GM06990 (cell line): ENCODE data around the gene PNPLA4.

Source experiments
- DNase-seq: peaks from one replicate; pipeline ENCODE4 v3.0.0-alpha.2; 2011; ENCODE audit not compliant: insufficient read length; ENCODE audit errors: extremely low read depth
- H3K27me3 ChIP-seq: replicated peaks from 2 replicates; pipeline ENCODE4 v1.6.0; 2011; ENCODE audit warnings: low read length; ENCODE audit not compliant: control insufficient read depth, insufficient read depth
- H3K36me3 ChIP-seq: 2 replicates; pipeline ENCODE4 v1.5.1; 2011; ENCODE audit warnings: low read length; ENCODE audit not compliant: control insufficient read depth, insufficient read depth
- H3K4me3 ChIP-seq: replicated peaks from 2 replicates; pipeline ENCODE4 v1.5.1; 2011; ENCODE audit warnings: low read depth, mild to moderate bottlenecking, control low read depth, low read length
- TF ChIP-seq, protein P1 (sequence below): IDR thresholded peaks from 2 replicates; pipeline ENCODE4 v1.5.1; 2011; ENCODE audit warnings: low read length, control low read depth, mild to moderate bottlenecking, inconsistent platforms; ENCODE audit not compliant: insufficient read depth, poor library complexity, severe bottlenecking

The PNPLA4 gene, protein sequence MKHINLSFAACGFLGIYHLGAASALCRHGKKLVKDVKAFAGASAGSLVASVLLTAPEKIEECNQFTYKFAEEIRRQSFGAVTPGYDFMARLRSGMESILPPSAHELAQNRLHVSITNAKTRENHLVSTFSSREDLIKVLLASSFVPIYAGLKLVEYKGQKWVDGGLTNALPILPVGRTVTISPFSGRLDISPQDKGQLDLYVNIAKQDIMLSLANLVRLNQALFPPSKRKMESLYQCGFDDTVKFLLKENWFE

DNA sequence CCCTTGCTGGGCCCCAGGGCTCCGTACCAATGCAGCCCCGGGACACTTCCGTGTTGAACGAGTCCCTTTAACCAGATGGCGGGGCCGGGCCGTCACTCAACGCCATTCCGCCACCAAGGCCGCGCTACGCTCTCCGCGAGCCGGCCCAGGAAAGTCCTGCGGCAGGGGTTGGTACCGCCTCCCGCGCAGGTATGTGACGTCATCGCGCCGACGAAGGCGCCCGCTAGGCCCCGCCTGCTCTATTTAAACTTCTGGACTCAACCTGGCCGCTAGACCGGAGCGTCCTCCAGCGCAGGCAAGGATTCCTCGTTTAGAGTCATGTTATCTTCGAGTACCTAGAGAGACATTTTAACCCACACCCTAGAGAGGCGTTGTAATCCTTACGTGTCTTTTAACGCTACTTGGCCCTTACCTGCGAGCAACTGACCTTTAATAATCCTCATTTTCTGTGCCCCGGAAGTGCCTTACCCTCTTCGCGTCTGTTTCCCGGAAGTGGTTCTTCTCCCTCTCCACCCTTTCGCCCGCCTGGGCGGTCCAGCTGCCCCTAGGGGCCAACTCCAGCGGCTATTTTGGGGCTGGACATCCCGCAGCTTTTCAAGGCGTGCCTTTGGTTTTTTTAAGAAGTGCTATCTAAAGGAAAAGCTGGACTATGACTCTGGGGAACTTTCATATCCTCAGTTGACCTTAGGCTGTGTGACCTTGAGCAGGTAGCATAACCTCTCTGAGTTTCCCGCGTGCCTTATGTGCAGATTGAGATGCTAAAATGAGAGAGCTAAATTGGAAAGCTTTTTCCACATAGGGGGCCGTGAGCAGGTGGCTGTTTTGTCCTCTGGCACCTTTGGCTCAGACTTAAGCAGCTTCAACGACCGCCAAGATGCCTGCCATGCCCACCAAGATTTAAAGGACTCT, at the start of gene PNPLA4:
Gene PNPLA4 (minus strand): TSS at position 155 of the 909 bp plus-strand sequence. CDS start 1,294 bp downstream, outside the sequence.
- peak; percentile 97 for DNase-seq
- H3K36me3 ChIP-seq, result peaks cover 2% of the 10 kb centered on the region; the same call in 1 of the 2 replicates
- no peaks in the 10 kb centered on the region for H3K27me3 ChIP-seq
- TF ChIP-seq, protein P1, sequence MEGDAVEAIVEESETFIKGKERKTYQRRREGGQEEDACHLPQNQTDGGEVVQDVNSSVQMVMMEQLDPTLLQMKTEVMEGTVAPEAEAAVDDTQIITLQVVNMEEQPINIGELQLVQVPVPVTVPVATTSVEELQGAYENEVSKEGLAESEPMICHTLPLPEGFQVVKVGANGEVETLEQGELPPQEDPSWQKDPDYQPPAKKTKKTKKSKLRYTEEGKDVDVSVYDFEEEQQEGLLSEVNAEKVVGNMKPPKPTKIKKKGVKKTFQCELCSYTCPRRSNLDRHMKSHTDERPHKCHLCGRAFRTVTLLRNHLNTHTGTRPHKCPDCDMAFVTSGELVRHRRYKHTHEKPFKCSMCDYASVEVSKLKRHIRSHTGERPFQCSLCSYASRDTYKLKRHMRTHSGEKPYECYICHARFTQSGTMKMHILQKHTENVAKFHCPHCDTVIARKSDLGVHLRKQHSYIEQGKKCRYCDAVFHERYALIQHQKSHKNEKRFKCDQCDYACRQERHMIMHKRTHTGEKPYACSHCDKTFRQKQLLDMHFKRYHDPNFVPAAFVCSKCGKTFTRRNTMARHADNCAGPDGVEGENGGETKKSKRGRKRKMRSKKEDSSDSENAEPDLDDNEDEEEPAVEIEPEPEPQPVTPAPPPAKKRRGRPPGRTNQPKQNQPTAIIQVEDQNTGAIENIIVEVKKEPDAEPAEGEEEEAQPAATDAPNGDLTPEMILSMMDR, result peak; percentile 57
- peak within 1 kb of the TSS; percentile 76 for H3K4me3 ChIP-seq

DNA sequence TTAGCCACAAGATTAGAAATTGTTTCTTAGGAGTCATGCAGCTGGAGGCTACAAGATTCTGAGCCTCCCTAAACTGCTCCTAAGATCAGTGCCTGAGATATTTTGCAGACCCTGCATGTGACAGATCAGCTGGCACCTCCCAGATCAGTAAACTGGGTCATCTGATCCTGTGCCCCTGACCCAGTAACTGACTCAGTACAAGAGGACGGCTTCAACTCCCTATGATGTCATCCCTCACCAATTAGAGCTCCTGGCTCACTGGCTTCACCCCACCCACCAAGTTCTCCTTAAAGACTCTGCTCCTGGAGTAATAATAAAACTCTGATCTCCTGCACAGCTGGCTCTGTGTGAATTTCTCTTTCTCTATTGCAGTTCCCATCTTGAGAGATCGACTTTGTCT, 45.4 kb upstream of the PNPLA4 start:
- H3K4me3 ChIP-seq, result no peak overlapping the region
- TF ChIP-seq, protein P1, result no peak
- DNase-seq, result no peak
- no peaks in the 10 kb centered on the region for H3K36me3 ChIP-seq
- H3K27me3 ChIP-seq, result no peaks in the 10 kb centered on the region

DNA sequence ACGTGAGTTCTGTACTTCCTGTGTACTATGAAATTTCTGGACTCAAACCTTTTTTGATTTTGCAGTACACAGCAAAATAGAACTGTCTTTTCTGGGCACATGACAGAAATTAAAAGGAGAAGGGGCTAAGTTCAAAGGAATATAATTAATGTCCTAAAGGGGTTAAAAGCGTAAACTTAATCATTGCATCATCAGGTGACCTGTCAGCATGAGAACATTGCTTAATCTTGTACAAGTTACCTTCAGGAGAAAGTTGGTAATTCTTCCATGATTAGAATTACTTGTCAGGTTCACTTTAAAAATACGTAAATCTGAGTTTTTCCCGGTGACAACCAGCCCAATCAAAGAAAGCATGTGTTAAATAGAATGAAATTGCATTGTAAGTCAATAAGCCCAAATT, 43.2 kb upstream of the PNPLA4 start:
- TF ChIP-seq, protein P1, result no peak
- no peak overlapping the region for H3K4me3 ChIP-seq
- H3K36me3 ChIP-seq, result no peaks in the 10 kb centered on the region
- H3K27me3 ChIP-seq, result no peaks in the 10 kb centered on the region
- no peak for DNase-seq

DNA sequence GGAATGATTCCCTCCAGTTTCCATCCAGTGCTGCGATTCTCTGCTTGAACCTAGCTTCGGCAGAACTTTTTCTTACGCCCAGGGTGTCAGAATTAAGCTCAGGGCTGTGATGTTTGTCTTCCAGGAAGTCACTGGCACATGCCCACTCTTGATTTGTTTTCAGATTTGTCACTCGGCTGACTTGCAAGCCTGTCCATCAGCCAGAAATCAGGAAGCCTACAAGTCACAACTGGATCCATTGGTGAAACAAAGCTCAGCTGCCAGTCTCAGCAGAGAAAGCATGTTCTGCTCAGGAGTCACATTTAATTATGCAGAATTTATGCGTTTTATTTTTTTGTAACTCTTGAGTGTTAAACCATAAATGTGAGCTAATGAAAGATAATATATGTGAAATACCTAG, 38.2 kb upstream of the PNPLA4 start:
- TF ChIP-seq, protein P1, result no peak
- H3K36me3 ChIP-seq, result no peaks in the 10 kb centered on the region
- H3K27me3 ChIP-seq, result no peaks in the 10 kb centered on the region
- H3K4me3 ChIP-seq, result no peak overlapping the region
- DNase-seq, result no peak

DNA sequence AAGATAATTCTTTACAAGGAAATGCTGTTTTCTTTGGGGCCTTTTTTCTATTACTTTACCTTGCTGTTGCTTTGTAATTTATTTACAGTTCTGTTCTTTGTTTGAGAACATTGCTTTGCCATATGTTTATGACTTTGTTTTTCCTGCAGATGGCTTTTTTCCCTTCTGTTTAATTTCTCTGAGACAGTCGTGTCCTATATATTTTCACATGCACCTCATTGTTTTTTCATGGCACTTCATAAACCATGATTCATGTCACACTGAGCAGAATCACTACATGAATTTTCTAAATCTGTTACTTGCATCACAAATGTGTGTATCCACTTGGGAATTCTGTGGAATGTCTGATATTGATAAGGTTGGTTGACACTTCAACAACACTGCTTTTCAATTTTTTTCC, 33.0 kb upstream of the PNPLA4 start:
- DNase-seq, result no peak
- H3K36me3 ChIP-seq, result no peaks in the 10 kb centered on the region
- H3K27me3 ChIP-seq, result no peaks in the 10 kb centered on the region
- TF ChIP-seq, protein P1, result no peak
- H3K4me3 ChIP-seq, result no peak overlapping the region
